Lower leg skin (tissue), 4 donors: Measurements from ENCODE around the gene KEL. TPM values are rescaled to one million over a fixed set of nuclear protein-coding genes. Genes with fewer than 3 reads are reported as not detected.

Source experiments
- DNase-seq, 2 donors: peaks; one replicate each; pipeline ENCODE4 v3.0.0-alpha.2; 2019; ENCODE audit warnings: low spot score in 2 of 2
- H3K4me3 ChIP-seq: fragments of 200-600 bp; sonication (generic); 2 replicates; pipeline ENCODE4 v1.5.1; 2017; ENCODE audit warnings: mild to moderate bottlenecking, low read depth; ENCODE audit not compliant: poor library complexity, severe bottlenecking
- POLR2A ChIP-seq, 2 donors: fragments of 450-650 bp; IDR thresholded peaks; one replicate each; pipeline ENCODE4 v1.6.1; 2016 to 2017; ENCODE audit warnings: antibody characterized with exemption in 2 of 2, mild to moderate bottlenecking in 1 of 2, moderate library complexity in 1 of 2
- WGBS, 2 donors: methylation state at CpG; one replicate each; pipeline ENCODE4 v1.1.5; 2018; 5-methylcytosine and 5-hydroxymethylcytosine counted together
- intact Hi-C: fragments of 100-400 bp; cut with DNase I; formaldehyde crosslinking; loops from one replicate; pipeline ENCODE4 v1.15.0; 2023; ENCODE audit warnings: low total_unique reads
- total RNA-seq, 4 donors: library from RNA; depleted of rRNA; stranded (reverse); fragments of >200 nt; gene quantifications; one replicate each; pipeline ENCODE4 v1.1.0, GENCODE V29; 2016
- TF ChIP-seq, protein P1 (sequence below), 3 donors: fragments of 450-650 bp; IDR thresholded peaks; one replicate each; pipeline ENCODE4 v1.5.1; 2016; ENCODE audit warnings: antibody characterized with exemption in 3 of 3, mild to moderate bottlenecking in 3 of 3, moderate library complexity in 2 of 3

The KEL gene
- total RNA-seq, 4 donors from 2014 or later, result 0.08 to 0.58 (median 0.47) TPM; not detected in 1

DNA sequence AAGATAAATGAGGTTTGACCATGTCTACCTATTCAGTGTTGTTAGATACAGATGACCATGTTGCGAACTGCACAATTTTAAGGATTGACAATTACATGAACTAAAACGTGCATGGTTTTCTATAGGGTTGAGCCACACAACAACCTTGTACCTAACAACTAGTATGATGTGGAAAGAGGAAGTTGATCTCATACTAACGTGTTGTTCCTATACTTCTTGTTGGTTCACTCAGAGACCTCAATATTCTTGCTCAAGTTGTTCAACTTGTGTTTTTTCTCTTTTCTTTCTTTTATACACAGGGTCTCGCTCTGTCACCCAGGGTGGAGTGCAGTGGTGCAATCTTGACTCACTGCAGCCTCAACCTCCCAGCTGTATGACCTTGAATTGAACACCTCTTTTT, 6.1 kb upstream of the KEL start:
- WGBS, 2 donors, result 82 to 83% methylated on average over 4 of the region's 4 CpGs
- no peak for DNase-seq
- TF ChIP-seq, protein P1, sequence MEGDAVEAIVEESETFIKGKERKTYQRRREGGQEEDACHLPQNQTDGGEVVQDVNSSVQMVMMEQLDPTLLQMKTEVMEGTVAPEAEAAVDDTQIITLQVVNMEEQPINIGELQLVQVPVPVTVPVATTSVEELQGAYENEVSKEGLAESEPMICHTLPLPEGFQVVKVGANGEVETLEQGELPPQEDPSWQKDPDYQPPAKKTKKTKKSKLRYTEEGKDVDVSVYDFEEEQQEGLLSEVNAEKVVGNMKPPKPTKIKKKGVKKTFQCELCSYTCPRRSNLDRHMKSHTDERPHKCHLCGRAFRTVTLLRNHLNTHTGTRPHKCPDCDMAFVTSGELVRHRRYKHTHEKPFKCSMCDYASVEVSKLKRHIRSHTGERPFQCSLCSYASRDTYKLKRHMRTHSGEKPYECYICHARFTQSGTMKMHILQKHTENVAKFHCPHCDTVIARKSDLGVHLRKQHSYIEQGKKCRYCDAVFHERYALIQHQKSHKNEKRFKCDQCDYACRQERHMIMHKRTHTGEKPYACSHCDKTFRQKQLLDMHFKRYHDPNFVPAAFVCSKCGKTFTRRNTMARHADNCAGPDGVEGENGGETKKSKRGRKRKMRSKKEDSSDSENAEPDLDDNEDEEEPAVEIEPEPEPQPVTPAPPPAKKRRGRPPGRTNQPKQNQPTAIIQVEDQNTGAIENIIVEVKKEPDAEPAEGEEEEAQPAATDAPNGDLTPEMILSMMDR (IDR thresholded peaks at IDR 0.05), result no peak
- no peak for TF ChIP-seq POLR2A (IDR thresholded peaks at IDR 0.05)
- intact Hi-C loops, result no loop called here
- no peak overlapping the region for H3K4me3 ChIP-seq

DNA sequence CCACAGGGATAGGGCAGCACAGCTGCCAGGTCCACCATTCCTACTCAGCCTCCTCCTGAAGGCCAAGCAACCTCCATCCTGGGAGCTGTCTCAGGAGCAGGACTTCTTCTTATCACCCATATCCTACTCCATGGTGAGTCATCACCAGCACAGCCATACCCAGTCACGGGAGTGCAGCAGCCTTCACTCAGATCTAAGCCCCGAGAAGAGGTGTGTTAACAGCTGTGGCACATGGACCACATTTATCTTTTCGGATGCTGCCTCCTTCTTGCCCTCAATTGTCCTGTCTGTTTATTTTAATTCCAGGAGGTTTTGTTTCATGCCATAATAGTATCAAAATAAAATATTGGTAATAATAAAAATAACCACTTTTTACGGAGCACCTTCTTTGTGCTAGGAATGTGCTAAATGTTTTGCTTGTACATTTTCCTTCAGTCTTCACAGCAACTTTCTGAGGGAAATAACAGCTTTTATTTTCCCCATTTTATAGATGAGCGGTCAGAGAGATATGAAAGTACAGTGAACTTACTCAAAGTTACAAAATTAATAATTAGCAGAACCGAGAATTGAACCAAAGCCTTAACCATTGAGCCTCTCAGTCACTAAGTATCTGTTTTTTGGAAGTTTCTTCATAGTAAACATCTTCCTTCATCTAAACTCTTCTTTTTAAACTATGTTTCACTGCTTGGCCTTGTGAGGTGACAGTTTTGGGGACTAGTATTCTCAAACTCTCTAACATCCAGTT, 2.5 kb upstream of the KEL start:
- no peak overlapping the region for H3K4me3 ChIP-seq
- TF ChIP-seq, protein P1 (IDR thresholded peaks at IDR 0.05), result no peak
- no peak for TF ChIP-seq POLR2A (IDR thresholded peaks at IDR 0.05)
- WGBS, 2 donors, result 75 to 80% methylated on average over 6 of the region's 6 CpGs
- intact Hi-C loops, result no loop called here
- no peak for DNase-seq

DNA sequence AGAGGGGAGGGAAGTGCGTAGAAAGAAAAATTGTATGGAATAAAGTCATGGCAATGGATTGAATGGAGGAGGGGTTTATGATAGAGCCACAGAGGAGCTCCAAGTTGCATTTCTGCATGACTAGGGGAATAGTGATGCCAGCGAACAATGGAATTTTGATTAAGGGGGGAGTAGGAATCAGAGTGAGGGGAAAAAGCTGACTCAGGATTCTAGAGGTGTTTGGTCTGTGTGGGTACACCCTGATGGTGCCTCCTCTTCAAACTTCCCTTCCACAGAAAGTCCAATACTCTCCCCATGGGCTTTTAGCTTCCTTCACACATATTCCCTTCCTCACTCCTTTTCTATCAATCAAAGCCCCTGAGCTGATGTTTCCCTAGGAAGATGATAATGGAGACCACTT, 1.8 kb upstream of the KEL start:
- intact Hi-C loops, result no loop called here
- no peak for TF ChIP-seq POLR2A (IDR thresholded peaks at IDR 0.05)
- TF ChIP-seq, protein P1 (IDR thresholded peaks at IDR 0.05), result no peak
- no peak overlapping the region for H3K4me3 ChIP-seq
- 81 to 85% methylated on average over 2 of the region's 2 CpGs for WGBS, 2 donors
- no peak for DNase-seq

DNA sequence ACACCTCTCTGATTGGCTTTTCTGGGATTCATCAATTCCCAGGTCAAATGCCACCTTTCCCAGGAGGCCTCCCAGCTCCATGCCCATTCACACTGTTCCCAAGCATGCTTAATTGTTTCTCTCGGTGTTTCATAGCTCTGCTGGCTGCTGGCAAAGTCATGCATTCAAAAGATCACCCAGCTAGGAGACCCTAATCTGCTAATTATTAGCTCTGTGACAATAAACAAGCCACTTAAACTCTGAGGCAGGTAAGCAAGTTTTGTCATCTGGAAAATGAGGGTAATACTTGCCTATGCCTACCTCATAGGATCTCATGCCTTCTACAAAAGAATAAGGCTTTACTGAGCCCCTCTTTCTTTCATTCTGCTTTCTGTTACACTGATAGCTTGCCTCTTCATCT, 828 bp upstream of the KEL start:
- 42 to 52% methylated on average over 1 of the region's 1 CpG for WGBS, 2 donors
- no peak overlapping the region for H3K4me3 ChIP-seq
- no peak for DNase-seq
- TF ChIP-seq, protein P1 (IDR thresholded peaks at IDR 0.05), result no peak
- TF ChIP-seq POLR2A (IDR thresholded peaks at IDR 0.05), result no peak
- intact Hi-C loops, result no loop called here

- intact Hi-C loops, result no loop called here
- 69 to 83% methylated on average over 4 of the region's 4 CpGs for WGBS, 2 donors
- H3K4me3 ChIP-seq, result no peak overlapping the region
- no peak for DNase-seq
- TF ChIP-seq POLR2A (IDR thresholded peaks at IDR 0.05), result no peak
- TF ChIP-seq, protein P1 (IDR thresholded peaks at IDR 0.05), result no peak
Observed at GRCh38 chr7:142961595-142961972, 579 bp downstream of the KEL start.
